IMR-90 (cell line): ENCODE data around the gene BOLA1. TPM values are rescaled to one million over a fixed set of nuclear protein-coding genes. Genes with fewer than 3 reads are reported as not detected.
"Not testable (repeated sequence)": the region's sequence is repeated elsewhere in the genome, so short reads cannot be mapped to it uniquely, and the experiment has no call there.

Experiments
- ATAC-seq: fragments of 200-7000 bp; cut with Tn5 transposase; 2 replicates; pipeline ENCODE4 v1.9.1; 2020; ENCODE audit warnings: low read depth, mild to moderate bottlenecking, moderate library complexity
- BruUV-seq: library from RNA; stranded (reverse); fragments of 400-500 nt; replicated peaks from 2 replicates; lab custom pipeline; 2021; lab: Mats Ljungman, UMichigan
- CTCF ChIA-PET: fragments of 300-600 bp; formaldehyde crosslinking; extraction: SDS; loops from one replicate; lab custom pipeline; 2021; ENCODE audit warnings: antibody characterized with exemption; lab: Yijun Ruan, JAX
- POLR2A ChIA-PET: fragments of 300-600 bp; sonication (Branson Sonifier 250); formaldehyde crosslinking; loops from one replicate; lab custom pipeline; 2022; ENCODE audit warnings: antibody characterized with exemption; ENCODE audit not compliant: unreplicated experiment; lab: Charles Lee
- DNase-seq: peaks from one replicate; pipeline ENCODE4 v3.0.0; 2013
- H2AFZ ChIP-seq: replicated peaks from 2 replicates; pipeline ENCODE3; 2013; ENCODE audit warnings: low read length, mild to moderate bottlenecking; ENCODE audit not compliant: poor library complexity
- H2AK5ac ChIP-seq: 2 replicates; pipeline ENCODE4 v1.6.1; 2013; ENCODE audit warnings: low read depth, low read length, inconsistent platforms
- H2AK9ac ChIP-seq: replicated peaks from 2 replicates; pipeline ENCODE3; 2013; ENCODE audit warnings: mild to moderate bottlenecking, low read depth, low read length, moderate library complexity; ENCODE audit not compliant: poor library complexity
- H2BK120ac ChIP-seq: 2 replicates; pipeline ENCODE4 v1.6.1; 2013; ENCODE audit warnings: low read depth, low read length, inconsistent platforms
- H2BK15ac ChIP-seq: 3 replicates; pipeline ENCODE4 v1.6.1; 2013; ENCODE audit warnings: low read depth, low read length, inconsistent platforms
- H2BK20ac ChIP-seq: 2 replicates; pipeline ENCODE4 v1.6.1; 2013; ENCODE audit warnings: low read depth, mild to moderate bottlenecking, inconsistent platforms, low read length, moderate library complexity
- H2BK5ac ChIP-seq: 2 replicates; pipeline ENCODE4 v1.6.1; 2013; ENCODE audit warnings: mild to moderate bottlenecking, low read depth, low read length, inconsistent platforms; ENCODE audit not compliant: poor library complexity, severe bottlenecking
- H3K14ac ChIP-seq: replicated peaks from 2 replicates; pipeline ENCODE4 v1.6.1; 2013; ENCODE audit warnings: low read depth, low read length, inconsistent platforms
- H3K18ac ChIP-seq: 2 replicates; pipeline ENCODE4 v1.6.1; 2013; ENCODE audit warnings: low read depth, low read length, control low read depth
- H3K23ac ChIP-seq: 2 replicates; pipeline ENCODE4 v1.6.1; 2013; ENCODE audit warnings: low read depth, low read length, inconsistent platforms
- H3K27ac ChIP-seq: 2 replicates; pipeline ENCODE4 v1.5.1; 2013; ENCODE audit warnings: mild to moderate bottlenecking, control low read depth, low read length; ENCODE audit not compliant: insufficient read depth
- H3K27me3 ChIP-seq: 2 replicates; pipeline ENCODE4 v1.6.1; 2013; ENCODE audit warnings: low read length; ENCODE audit not compliant: control insufficient read depth, insufficient read depth
- H3K36me3 ChIP-seq: 2 replicates; pipeline ENCODE4 v1.6.1; 2013; ENCODE audit warnings: low read length, mixed read lengths; ENCODE audit not compliant: control insufficient read depth, insufficient read depth
- H3K4ac ChIP-seq: 2 replicates; pipeline ENCODE4 v1.6.1; 2013; ENCODE audit warnings: low read depth, low read length, inconsistent platforms
- H3K4me1 ChIP-seq: 2 replicates; pipeline ENCODE4 v1.6.1; 2013; ENCODE audit warnings: low read length, mixed read lengths; ENCODE audit not compliant: control insufficient read depth, insufficient read depth
- H3K4me2 ChIP-seq: 2 replicates; pipeline ENCODE4 v1.6.1; 2013; ENCODE audit warnings: low read depth, mild to moderate bottlenecking, control low read depth, low read length, moderate library complexity
- H3K4me3 ChIP-seq: 2 replicates; pipeline ENCODE4 v1.5.1; 2013; ENCODE audit warnings: low read depth, mild to moderate bottlenecking, control low read depth, low read length, moderate library complexity; ENCODE audit not compliant: insufficient read depth
- H3K56ac ChIP-seq: 2 replicates; pipeline ENCODE4 v1.6.1; 2013; ENCODE audit warnings: low read length, inconsistent platforms; ENCODE audit not compliant: insufficient read depth; ENCODE audit errors: extremely low read depth
- H3K79me1 ChIP-seq, 2 experiments: 2 replicates each; pipeline ENCODE4 v1.6.1; 2013; ENCODE audit warnings: low read length in 2 of 2, inconsistent platforms in 1 of 2, low read depth in 1 of 2
- H3K9ac ChIP-seq: 2 replicates; pipeline ENCODE4 v1.6.1; 2013; ENCODE audit warnings: low read depth, low read length, control low read depth
- H3K9me1 ChIP-seq: 2 replicates; pipeline ENCODE4 v1.6.1; 2013; ENCODE audit warnings: low read length, inconsistent platforms; ENCODE audit not compliant: insufficient read depth
- H3K9me3 ChIP-seq: 2 replicates; pipeline ENCODE4 v1.6.1; 2013; ENCODE audit warnings: low read length; ENCODE audit not compliant: control insufficient read depth, insufficient read depth
- H4K20me1 ChIP-seq: 2 replicates; pipeline ENCODE4 v1.6.1; 2013; ENCODE audit warnings: low read length, inconsistent platforms; ENCODE audit not compliant: insufficient read depth
- H4K5ac ChIP-seq: 2 replicates; pipeline ENCODE4 v1.6.1; 2013; ENCODE audit warnings: mild to moderate bottlenecking, low read depth, low read length, control low read depth
- H4K8ac ChIP-seq, 2 experiments: 2 replicates each; pipeline ENCODE4 v1.6.1; 2013; ENCODE audit warnings: low read depth in 2 of 2, low read length in 2 of 2, control low read depth in 1 of 2, inconsistent platforms in 1 of 2
- H4K91ac ChIP-seq: 2 replicates; pipeline ENCODE4 v1.6.1; 2013; ENCODE audit warnings: low read depth, low read length, inconsistent platforms; ENCODE audit not compliant: insufficient read depth
- MAFK ChIP-seq: IDR thresholded peaks from 2 replicates; pipeline ENCODE4 v1.6.1; 2012; ENCODE audit warnings: low read depth, low read length, improper control_type of control experiment
- MXI1 ChIP-seq: IDR thresholded peaks from 2 replicates; pipeline ENCODE4 v1.6.1; 2012; ENCODE audit warnings: low read depth, mild to moderate bottlenecking, low read length, moderate library complexity, borderline replicate concordance
- RAD21 ChIP-seq: IDR thresholded peaks from 2 replicates; pipeline ENCODE4 v1.6.1; 2012; ENCODE audit warnings: low read length, improper control_type of control experiment
- SMC3 ChIP-seq: fragments of 150-350 bp; IDR thresholded peaks from 2 replicates; pipeline ENCODE4 v1.6.1; 2016; ENCODE audit warnings: low read depth, mild to moderate bottlenecking, antibody characterized with exemption, low read length, moderate library complexity
- USF2 ChIP-seq: fragments of 150-350 bp; IDR thresholded peaks from 2 replicates; pipeline ENCODE4 v1.6.1; 2017; ENCODE audit warnings: mild to moderate bottlenecking, antibody characterized with exemption, low read length, low read depth
- WGBS, 2 experiments: methylation state at CpG; one replicate each; pipeline versions ENCODE4 v1.1.5 to v1.1.7; 2013; ENCODE audit warnings: missing lambda C conversion rate in 2 of 2; ENCODE audit not compliant: insufficient read length in 1 of 2; ENCODE audit errors: extremely low coverage in 2 of 2; 5-methylcytosine and 5-hydroxymethylcytosine counted together
- dilution Hi-C: fragments of 300-500 bp; cut with HindIII; formaldehyde crosslinking; loops from one replicate; pipeline ENCODE4 v1.14.3; 2018; ENCODE audit warnings: low sequenced_read_pairs; ENCODE audit not compliant: unreplicated experiment
- in situ Hi-C: fragments of 300-500 bp; cut with MboI; formaldehyde crosslinking; loops from 3 replicates; pipeline ENCODE4 v1.14.3; 2019; ENCODE audit warnings: low sequenced_read_pairs, inconsistent platforms, mixed read lengths
- intact Hi-C: fragments of 100-400 bp; cut with micrococcal nuclease; formaldehyde crosslinking; loops from 2 replicates; pipeline ENCODE4 v1.10.0; 2022
- polyA plus RNA-seq, 3 experiments: library from polyadenylated mRNA; depleted of rRNA; stranded (reverse); fragments of >200 nt; gene quantifications; 2 replicates each; pipeline ENCODE4 v1.2.3, GENCODE V29; 2012; ENCODE audit warnings: low replicate concordance in 1 of 3
- total RNA-seq: library from RNA; depleted of rRNA; stranded (reverse); fragments of >200 nt; gene quantifications from 2 replicates; pipeline ENCODE4 v1.2.3, GENCODE V29; 2012

Gene BOLA1
- total and polyA plus RNA-seq, 2 of the 4 experiments (the other 2 are of a cell fraction), result 3.4 to 12.6 TPM

DNA sequence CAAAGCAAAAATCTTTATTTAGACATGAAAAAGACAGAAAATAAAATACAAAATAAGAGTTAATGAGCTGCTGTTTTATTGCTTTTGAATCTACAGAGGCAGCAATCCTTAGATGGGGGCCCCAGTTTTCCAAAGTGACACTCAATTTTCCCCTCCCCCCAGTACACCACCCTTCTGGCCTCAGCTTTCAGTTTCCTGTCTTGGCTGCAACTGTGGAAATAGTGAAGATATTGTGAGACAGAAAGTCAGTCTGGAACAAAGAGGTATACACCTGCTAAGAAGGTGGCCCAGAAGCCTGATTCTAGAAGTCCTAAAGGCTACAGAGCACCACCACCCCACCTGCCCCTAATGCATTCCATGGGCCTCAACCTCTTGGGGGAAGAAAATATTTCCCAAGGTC, 38.4 kb downstream of the BOLA1 start:
- H3K79me1 ChIP-seq, result peaks cover 3 to 58% of the 10 kb centered on the region in 2 experiments
- peaks cover 9% of the 10 kb centered on the region; the same call in 1 of the 2 replicates for H3K36me3 ChIP-seq
- H3K4me3 ChIP-seq, result no peak overlapping the region
- H3K9me1 ChIP-seq, result peaks cover 29% of the 10 kb centered on the region
- peak overlapping the region; percentile 84 for H2BK20ac ChIP-seq
- H3K14ac ChIP-seq, result no peak overlapping the region; the same call in 1 of the 2 replicates
- H4K20me1 ChIP-seq, result no peaks in the 10 kb centered on the region
- H2AFZ ChIP-seq, result no peak overlapping the region
- H2BK120ac ChIP-seq, result peak overlapping the region; percentile 79
- H3K9me3 ChIP-seq, result no peaks in the 10 kb centered on the region
- H3K4ac ChIP-seq, result peak overlapping the region; percentile 60
- peak overlapping the region; percentile 62; the same call in 1 of the 2 replicates for H3K23ac ChIP-seq
- no peak overlapping the region; the same call in 1 of the 2 replicates for H3K4me2 ChIP-seq
- no peak for DNase-seq
- no peak overlapping the region for H3K9ac ChIP-seq
- 0 out of 3 replicates have a peak overlapping the region, but pooled peaks have one; percentile 10 for H2BK15ac ChIP-seq
- no peak for ATAC-seq
- peak overlapping the region in 1 of 2 experiments; percentile 54; a peak in 1 of 4 replicates for H4K8ac ChIP-seq
- no peak overlapping the region for H3K18ac ChIP-seq
- intact Hi-C loops (loop anchor here (5.0 kb wide), 1 partner anchor 45 kb away; no protein-coding TSS in a partner anchor), dilution Hi-C loops (no loop called here), in situ Hi-C loops (loop anchor here (5.0 kb wide), 1 partner anchor 35 kb away; no protein-coding TSS in a partner anchor)
- ChIA-PET CTCF (interaction anchor here (0.5 kb wide), 1 partner anchor 11 kb away, joined by 3 read pairs; no protein-coding TSS in a partner anchor), POLR2A (interaction anchor here (0.8 kb wide), 1 partner anchor 10 kb away, joined by 3 read pairs; no protein-coding TSS in a partner anchor)
- H2BK5ac ChIP-seq, result peak overlapping the region; percentile 49
- no peak overlapping the region for H3K56ac ChIP-seq
- H2AK9ac ChIP-seq, result peak overlapping the region; percentile 34
- H3K4me1 ChIP-seq, result peaks cover 11% of the 10 kb centered on the region
- no peak overlapping the region for H3K27ac ChIP-seq
- peak overlapping the region; percentile 78; the same call in 1 of the 2 replicates for H2AK5ac ChIP-seq
- BruUV-seq, result no TSS peak
- no peak overlapping the region for H4K5ac ChIP-seq
- peak overlapping the region; percentile 11 for H4K91ac ChIP-seq
- TF ChIP-seq SMC3 (no peak), USF2 (no peak), RAD21 (no peak), MXI1 (no peak), MAFK (no peak)
- no peaks in the 10 kb centered on the region for H3K27me3 ChIP-seq

DNA sequence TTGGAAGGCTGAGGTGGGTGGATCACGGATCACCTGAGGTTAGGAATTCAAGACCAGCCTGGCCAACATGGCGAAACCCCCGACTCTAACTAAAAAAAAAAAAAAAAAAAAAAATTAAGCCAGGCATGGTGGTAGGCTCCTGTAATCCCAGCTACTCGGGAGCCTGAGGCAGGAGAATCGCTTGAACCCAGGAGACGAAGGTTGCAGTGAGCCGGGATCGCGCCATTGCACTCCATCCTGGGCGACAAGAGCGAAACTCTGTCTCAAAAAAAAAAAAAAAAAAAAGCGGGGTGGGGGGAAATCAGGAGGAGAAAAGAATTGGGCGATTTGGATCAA, 39.3 kb downstream of the BOLA1 start:
- H4K20me1 ChIP-seq, H3K9ac ChIP-seq, POLR2A ChIA-PET, H3K14ac ChIP-seq, CTCF ChIA-PET, H3K4me3 ChIP-seq, H3K23ac ChIP-seq, H2BK20ac ChIP-seq, ATAC-seq, H2BK15ac ChIP-seq, H3K9me3 ChIP-seq, dilution Hi-C loops, H3K18ac ChIP-seq, H3K27me3 ChIP-seq, DNase-seq, BruUV-seq, H4K5ac ChIP-seq, H3K36me3 ChIP-seq: not testable (repeated sequence)
- no CpG with 5 or more reads among the region's 13 CpGs for WGBS, 2 experiments
- peak overlapping the region in 1 of 2 experiments; percentile 56; a peak in 1 of 4 replicates for H4K8ac ChIP-seq
- H3K27ac ChIP-seq, result peak overlapping the region; percentile 46
- H3K4me1 ChIP-seq, result peaks cover 11% of the 10 kb centered on the region
- H3K56ac ChIP-seq, result 0 out of 2 replicates have a peak overlapping the region, but pooled peaks have one; percentile 52
- H3K9me1 ChIP-seq, result peaks cover 26% of the 10 kb centered on the region
- peak overlapping the region; percentile 5 for H2BK5ac ChIP-seq
- peaks cover 3 to 53% of the 10 kb centered on the region in 2 experiments for H3K79me1 ChIP-seq
- H4K91ac ChIP-seq, result peak overlapping the region; percentile 71
- H3K4ac ChIP-seq, result peak overlapping the region; percentile 81
- H2AK5ac ChIP-seq, result peak overlapping the region; percentile 97
- in situ Hi-C loops, result loop anchor here (5.0 kb wide), 1 partner anchor 36 kb away; no protein-coding TSS in a partner anchor
- H3K4me2 ChIP-seq, result peak overlapping the region; percentile 52
- H2BK120ac ChIP-seq, result peak overlapping the region; percentile 56; the same call in 1 of the 2 replicates
- H2AK9ac ChIP-seq, result peak overlapping the region; percentile 82
- peak overlapping the region; percentile 86 for H2AFZ ChIP-seq
- intact Hi-C loops, result loop anchor here (5.0 kb wide), 1 partner anchor 46 kb away; no protein-coding TSS in a partner anchor
